T-cell (primary cell): ENCODE results near the gene XG. TPM values are rescaled to one million over a fixed set of nuclear protein-coding genes. Genes with fewer than 3 reads are reported as not detected.
"Not testable (repeated sequence)": the region's sequence is repeated elsewhere in the genome, so short reads cannot be mapped to it uniquely, and the experiment has no call there.

Source experiments
- ATAC-seq, 4 experiments: fragments of 200-7000 bp in 3 of 4; fragments of 150-1000 bp in 1 of 4; cut with Tn5 transposase; replicated peaks in 1 of 4; 1 replicate in 3 of 4; 2 replicates in 1 of 4; pipeline ENCODE4 v1.10.0; 2021; ENCODE audit warnings: moderate library complexity in 3 of 4, mild to moderate bottlenecking in 2 of 4, moderate number of reproducible peaks in 1 of 4
- CTCF ChIA-PET, 2 donors: fragments of 300-600 bp; sonication (Branson Sonifier 250); formaldehyde crosslinking; loops; one replicate each; lab custom pipeline; 2022; ENCODE audit warnings: antibody characterized with exemption in 2 of 2; lab: Charles Lee
- POLR2A ChIA-PET, 2 donors: fragments of 300-600 bp; sonication (Branson Sonifier 250); formaldehyde crosslinking; loops; one replicate each; lab custom pipeline; 2022; ENCODE audit warnings: antibody characterized with exemption in 2 of 2; lab: Charles Lee
- DNase-seq, 35 experiments: peaks; one replicate each; pipeline versions ENCODE4 v3.0.0 to v3.0.0-alpha.2; 2013 to 2023
- H3K27ac ChIP-seq: one replicate; pipeline ENCODE4 v1.5.1; 2013; ENCODE audit warnings: low read length
- H3K27me3 ChIP-seq, 2 experiments: replicated peaks in 1 of 2; 1 replicate in 1 of 2; 2 replicates in 1 of 2; pipeline versions ENCODE4 v1.6.1 to v1.7.0; 2013; ENCODE audit warnings: low read length in 1 of 2, mixed read lengths in 1 of 2; ENCODE audit not compliant: control insufficient read depth in 2 of 2, insufficient read depth in 2 of 2; ENCODE audit errors: extremely low read depth in 1 of 2
- H3K36me3 ChIP-seq, 2 donors: 1 replicate in 1 of 2; 2 replicates in 1 of 2; pipeline versions ENCODE4 v1.6.1 to v1.7.0; 2013; ENCODE audit warnings: low read length in 1 of 2; ENCODE audit not compliant: control insufficient read depth in 2 of 2, insufficient read depth in 1 of 2; ENCODE audit errors: extremely low read depth in 1 of 2
- H3K4me1 ChIP-seq, 2 experiments: 1 replicate in 1 of 2; 2 replicates in 1 of 2; pipeline versions ENCODE4 v1.6.1 to v1.7.0; 2013; ENCODE audit warnings: low read length in 2 of 2, mixed read lengths in 1 of 2; ENCODE audit not compliant: insufficient read depth in 2 of 2, control insufficient read depth in 1 of 2; ENCODE audit errors: extremely low read depth in 1 of 2
- H3K4me3 ChIP-seq, 2 donors: 1 replicate in 1 of 2; 2 replicates in 1 of 2; pipeline versions ENCODE4 v1.5.1 to v1.7.0; 2013; ENCODE audit warnings: mild to moderate bottlenecking in 2 of 2, low read length in 1 of 2, moderate library complexity in 1 of 2; ENCODE audit not compliant: control insufficient read depth in 1 of 2; ENCODE audit errors: extremely low read depth in 1 of 2
- H3K9me3 ChIP-seq: 2 replicates; pipeline ENCODE4 v1.7.0; 2013
- H3K27ac Mint-ChIP-seq, 2 donors: one replicate each; pipeline ENCODE4 v1.8.0; 2020 to 2021; ENCODE audit warnings: mild to moderate bottlenecking in 2 of 2, mixed read lengths in 2 of 2
- H3K27me3 Mint-ChIP-seq, 2 donors: one replicate each; pipeline ENCODE4 v1.8.0; 2021 to 2022; ENCODE audit warnings: mixed read lengths in 2 of 2
- H3K36me3 Mint-ChIP-seq: one replicate; pipeline ENCODE4 v1.8.0; 2021; ENCODE audit warnings: mixed read lengths
- H3K4me1 Mint-ChIP-seq, 3 donors: one replicate each; pipeline ENCODE4 v1.8.0; 2020 to 2022; ENCODE audit warnings: mixed read lengths in 3 of 3, mild to moderate bottlenecking in 1 of 3
- H3K4me3 Mint-ChIP-seq, 3 donors: one replicate each; pipeline ENCODE4 v1.8.0; 2020 to 2022; ENCODE audit warnings: mild to moderate bottlenecking in 3 of 3, mixed read lengths in 3 of 3, moderate library complexity in 3 of 3
- H3K9me3 Mint-ChIP-seq, 3 donors: one replicate each; pipeline ENCODE4 v1.8.0; 2020 to 2022; ENCODE audit warnings: mixed read lengths in 3 of 3
- WGBS: methylation state at CpG from one replicate; pipeline ENCODE4 v1.1.5; 2013; ENCODE audit warnings: missing lambda C conversion rate; ENCODE audit not compliant: insufficient coverage; 5-methylcytosine and 5-hydroxymethylcytosine counted together
- total RNA-seq, 35 experiments: library from RNA in 6 of 35; stranded (reverse) in 6 of 35; fragments of 120-200 nt in 1 of 35; gene quantifications; one replicate each; pipeline versions ENCODE4 v1.2.1 to v1.2.4 and lab custom pipeline; 2013 to 2026

Gene XG
- total RNA-seq, 5 donors from 2014 or later (not counting 1 experiment from before 2014, with no cell fraction given): 0.13 to 1.5 TPM; not detected in 3

GRCh38 chrX:2761246-2761645, 9.4 kb downstream of the XG start:
- no peaks in the 10 kb centered on the region for H3K9me3 Mint-ChIP-seq
- H3K27ac Mint-ChIP-seq: no peak overlapping the region
- no peak overlapping the region for H3K4me3 ChIP-seq
- no peak overlapping the region for H3K4me3 Mint-ChIP-seq
- 71% methylated on average over 2 of the region's 2 CpGs for WGBS
- peaks cover 4 to 10% (median 8%) of the 10 kb centered on the region in 3 donors for H3K4me1 Mint-ChIP-seq
- H3K36me3 ChIP-seq: no peaks in the 10 kb centered on the region
- ChIA-PET CTCF (no interaction called here), POLR2A (no interaction called here)
- H3K27me3 ChIP-seq: peaks cover 0 to 9% of the 10 kb centered on the region in 2 experiments
- DNase-seq (no peak), ATAC-seq (no peak)
- peaks cover 0 to 2% of the 10 kb centered on the region in 2 experiments for H3K4me1 ChIP-seq
- no peaks in the 10 kb centered on the region for H3K36me3 Mint-ChIP-seq
- peaks cover 0 to 9% of the 10 kb centered on the region in 2 donors for H3K27me3 Mint-ChIP-seq
- H3K9me3 ChIP-seq: no peaks in the 10 kb centered on the region
- H3K27ac ChIP-seq: no peak overlapping the region

GRCh38 chrX:2762671-2763070, 10.8 kb downstream of the XG start:
- H3K36me3 Mint-ChIP-seq, H3K9me3 Mint-ChIP-seq, H3K4me1 ChIP-seq, CTCF ChIA-PET, H3K27me3 ChIP-seq, H3K27me3 Mint-ChIP-seq, H3K4me3 Mint-ChIP-seq, H3K9me3 ChIP-seq, ATAC-seq, DNase-seq, H3K27ac ChIP-seq, H3K4me3 ChIP-seq, H3K36me3 ChIP-seq, POLR2A ChIA-PET, H3K27ac Mint-ChIP-seq: not testable (repeated sequence)
- WGBS: no CpG with 5 or more reads among the region's 4 CpGs
- H3K4me1 Mint-ChIP-seq: peaks cover 4 to 10% (median 8%) of the 10 kb centered on the region in 3 donors

GRCh38 chrX:2764766-2765548, 13.1 kb downstream of the XG start:
- POLR2A ChIA-PET, H3K27ac Mint-ChIP-seq, H3K4me1 ChIP-seq, ATAC-seq, H3K27me3 ChIP-seq, H3K27ac ChIP-seq, DNase-seq, H3K9me3 ChIP-seq, H3K9me3 Mint-ChIP-seq, H3K36me3 ChIP-seq, H3K4me3 Mint-ChIP-seq, H3K4me3 ChIP-seq, H3K27me3 Mint-ChIP-seq, CTCF ChIA-PET, H3K36me3 Mint-ChIP-seq: not testable (repeated sequence)
- peaks cover 4 to 10% (median 8%) of the 10 kb centered on the region in 3 donors for H3K4me1 Mint-ChIP-seq
- WGBS: 55% methylated on average over 9 of the region's 19 CpGs

- no peak for ATAC-seq
- H3K36me3 ChIP-seq: no peaks in the 10 kb centered on the region
- no peaks in the 10 kb centered on the region for H3K9me3 ChIP-seq
- peaks cover 0 to 12% of the 10 kb centered on the region in 2 donors for H3K27me3 Mint-ChIP-seq
- POLR2A ChIA-PET: no interaction called here
- H3K27ac Mint-ChIP-seq: no peak overlapping the region
- DNase-seq: no peak
- CTCF ChIA-PET: no interaction called here
- H3K27me3 ChIP-seq: peaks cover 0 to 8% of the 10 kb centered on the region in 2 experiments
- H3K4me3 ChIP-seq: no peak overlapping the region
- 76% methylated on average over 3 of the region's 5 CpGs for WGBS
- H3K4me1 ChIP-seq: no peaks in the 10 kb centered on the region
- H3K9me3 Mint-ChIP-seq: peaks cover 0 to 4% (median 0%) of the 10 kb centered on the region in 3 donors
- no peak overlapping the region for H3K27ac ChIP-seq
- no peaks in the 10 kb centered on the region for H3K36me3 Mint-ChIP-seq
- no peak overlapping the region for H3K4me3 Mint-ChIP-seq
- H3K4me1 Mint-ChIP-seq: peaks cover 4 to 10% (median 8%) of the 10 kb centered on the region in 3 donors
These were observed 13.7 kb downstream of the XG start for GRCh38 chrX:2765549-2765830.

GRCh38 chrX:2766906-2767305, 15.1 kb downstream of the XG start:
- CTCF ChIA-PET: no interaction called here
- DNase-seq (no peak), ATAC-seq (no peak)
- Mint-ChIP-seq H3K27ac (no peak overlapping the region), H3K4me3 (no peak overlapping the region), H3K27me3 (peaks cover 6 to 21% of the 10 kb centered on the region in 2 donors), H3K4me1 (peaks cover 4 to 10% (median 8%) of the 10 kb centered on the region in 3 donors), H3K9me3 (peaks cover 0 to 8% (median 0%) of the 10 kb centered on the region in 3 donors), H3K36me3 (peaks cover 3% of the 10 kb centered on the region)
- Histone ChIP-seq H3K4me3 (no peak overlapping the region), H3K36me3 (no peaks in the 10 kb centered on the region), H3K27ac (no peak overlapping the region), H3K4me1 (no peaks in the 10 kb centered on the region), H3K9me3 (no peaks in the 10 kb centered on the region), H3K27me3 (peaks cover 0 to 8% of the 10 kb centered on the region in 2 experiments)
- POLR2A ChIA-PET: no interaction called here
- 95% methylated on average over 9 of the region's 11 CpGs for WGBS

- Mint-ChIP-seq H3K4me1 (peaks cover 4 to 10% (median 8%) of the 10 kb centered on the region in 3 donors), H3K4me3 (no peak overlapping the region), H3K9me3 (peaks cover 0 to 8% (median 0%) of the 10 kb centered on the region in 3 donors), H3K27ac (no peak overlapping the region), H3K27me3 (peaks cover 6 to 25% of the 10 kb centered on the region in 2 donors), H3K36me3 (peaks cover 3% of the 10 kb centered on the region)
- no peaks in the 10 kb centered on the region for H3K36me3 ChIP-seq
- H3K27ac ChIP-seq: no peak overlapping the region
- 89% methylated on average over 20 of the region's 25 CpGs for WGBS
- no peaks in the 10 kb centered on the region for H3K9me3 ChIP-seq
- no peak overlapping the region for H3K4me3 ChIP-seq
- ChIA-PET CTCF (no interaction called here), POLR2A (no interaction called here)
- peaks cover 0 to 8% of the 10 kb centered on the region in 2 experiments for H3K27me3 ChIP-seq
- H3K4me1 ChIP-seq: no peaks in the 10 kb centered on the region
- ATAC-seq (no peak), DNase-seq (peak in 1 of 35 experiments; percentile 3)
These were observed 16.0 kb downstream of the XG start for GRCh38 chrX:2767631-2768455.
